ENCODE measurements around the gene GRIK4. TPM values are rescaled to one million over a fixed set of nuclear protein-coding genes. Genes with fewer than 3 reads are reported as not detected.

GRIK4 gene
- total RNA-seq, 1 donor from 2014 or later: 2.2 TPM

GRCh38 chr11:120857508-120857907 is 346.0 kb downstream of the GRIK4 start:
- no peaks in the 10 kb centered on the region for H3K27me3 ChIP-seq (ENCODE audit: insufficient read depth, low read length)
- Mint-ChIP-seq H3K27me3 (ENCODE audit: low read depth, unreplicated experiment) (peaks cover 3% of the 10 kb centered on the region), H3K4me3 (ENCODE audit: unreplicated experiment) (no peak overlapping the region), H3K9me3 (ENCODE audit: unreplicated experiment) (no peaks in the 10 kb centered on the region), H3K4me1 (ENCODE audit: low read depth, unreplicated experiment) (peaks cover 7% of the 10 kb centered on the region), H3K36me3 (ENCODE audit: low read depth, unreplicated experiment) (peaks cover 4% of the 10 kb centered on the region), H3K27ac (ENCODE audit: unreplicated experiment) (no peak overlapping the region)
- no peaks in the 10 kb centered on the region for H3K36me3 ChIP-seq (ENCODE audit: insufficient read depth, low read length)
- no peaks in the 10 kb centered on the region for H3K4me1 ChIP-seq (ENCODE audit: insufficient read depth, low read length)
- no peaks in the 10 kb centered on the region for H3K79me2 ChIP-seq (ENCODE audit: insufficient read depth, low read length)
- H3K9me3 ChIP-seq (ENCODE audit: insufficient read depth, low read depth, low read length): no peaks in the 10 kb centered on the region
- H3K27ac ChIP-seq (ENCODE audit: low read depth, low read length): no peak overlapping the region
- no peak overlapping the region for H2AFZ ChIP-seq (ENCODE audit: low read depth, low read length)
- H3K9ac ChIP-seq (ENCODE audit: low read length): no peak overlapping the region
- H3K4me3 ChIP-seq (ENCODE audit: insufficient read depth, low read depth, low read length): no peak overlapping the region
- H3K4me2 ChIP-seq (ENCODE audit: low read length): no peak overlapping the region
- FAIRE-seq: no peak
- DNase-seq (ENCODE audit: low read depth): no peak
- no peaks in the 10 kb centered on the region for H4K20me1 ChIP-seq (ENCODE audit: insufficient read depth, low read length)
- TF ChIP-seq EZH2 (IDR thresholded peaks at IDR 0.05; ENCODE audit: insufficient read depth, low read length) (no peak), CTCF (IDR thresholded peaks at IDR 0.05; ENCODE audit: insufficient read depth, low read depth, low read length) (no peak)

GRCh38 chr11:120858740-120859139 is 347.2 kb downstream of the GRIK4 start:
- Histone ChIP-seq H3K9ac (ENCODE audit: low read length) (no peak overlapping the region), H4K20me1 (ENCODE audit: insufficient read depth, low read length) (no peaks in the 10 kb centered on the region), H3K4me2 (ENCODE audit: low read length) (no peak overlapping the region), H3K4me1 (ENCODE audit: insufficient read depth, low read length) (no peaks in the 10 kb centered on the region), H3K79me2 (ENCODE audit: insufficient read depth, low read length) (no peaks in the 10 kb centered on the region), H2AFZ (ENCODE audit: low read depth, low read length) (no peak overlapping the region), H3K36me3 (ENCODE audit: insufficient read depth, low read length) (no peaks in the 10 kb centered on the region), H3K27ac (ENCODE audit: low read depth, low read length) (no peak overlapping the region), H3K9me3 (ENCODE audit: insufficient read depth, low read depth, low read length) (no peaks in the 10 kb centered on the region), H3K4me3 (ENCODE audit: insufficient read depth, low read depth, low read length) (no peak overlapping the region), H3K27me3 (ENCODE audit: insufficient read depth, low read length) (no peaks in the 10 kb centered on the region)
- peaks cover 5% of the 10 kb centered on the region for H3K36me3 Mint-ChIP-seq (ENCODE audit: low read depth, unreplicated experiment)
- FAIRE-seq: no peak
- DNase-seq (ENCODE audit: low read depth): peak; percentile 48
- no peaks in the 10 kb centered on the region for H3K9me3 Mint-ChIP-seq (ENCODE audit: unreplicated experiment)
- H3K27me3 Mint-ChIP-seq (ENCODE audit: low read depth, unreplicated experiment): peaks cover 3% of the 10 kb centered on the region
- no peak for TF ChIP-seq CTCF (IDR thresholded peaks at IDR 0.05; ENCODE audit: insufficient read depth, low read depth, low read length)
- TF ChIP-seq EZH2 (IDR thresholded peaks at IDR 0.05; ENCODE audit: insufficient read depth, low read length): no peak
- H3K4me1 Mint-ChIP-seq (ENCODE audit: low read depth, unreplicated experiment): peaks cover 7% of the 10 kb centered on the region
- H3K27ac Mint-ChIP-seq (ENCODE audit: unreplicated experiment): no peak overlapping the region
- no peak overlapping the region for H3K4me3 Mint-ChIP-seq (ENCODE audit: unreplicated experiment)

GRCh38 chr11:120859552-120860295 is 348.2 kb downstream of the GRIK4 start:
- no peak overlapping the region for H3K4me2 ChIP-seq (ENCODE audit: low read length)
- DNase-seq (ENCODE audit: low read depth) (no peak), FAIRE-seq (no peak)
- H3K9me3 ChIP-seq (ENCODE audit: insufficient read depth, low read depth, low read length): no peaks in the 10 kb centered on the region
- no peak overlapping the region for H3K27ac ChIP-seq (ENCODE audit: low read depth, low read length)
- peaks cover 7% of the 10 kb centered on the region for H3K4me1 Mint-ChIP-seq (ENCODE audit: low read depth, unreplicated experiment)
- H3K27me3 ChIP-seq (ENCODE audit: insufficient read depth, low read length): no peaks in the 10 kb centered on the region
- H4K20me1 ChIP-seq (ENCODE audit: insufficient read depth, low read length): no peaks in the 10 kb centered on the region
- no peak overlapping the region for H3K9ac ChIP-seq (ENCODE audit: low read length)
- TF ChIP-seq EZH2 (IDR thresholded peaks at IDR 0.05; ENCODE audit: insufficient read depth, low read length): no peak
- no peak for TF ChIP-seq CTCF (IDR thresholded peaks at IDR 0.05; ENCODE audit: insufficient read depth, low read depth, low read length)
- no peaks in the 10 kb centered on the region for H3K9me3 Mint-ChIP-seq (ENCODE audit: unreplicated experiment)
- H3K27me3 Mint-ChIP-seq (ENCODE audit: low read depth, unreplicated experiment): peaks cover 3% of the 10 kb centered on the region
- H3K79me2 ChIP-seq (ENCODE audit: insufficient read depth, low read length): no peaks in the 10 kb centered on the region
- no peak overlapping the region for H3K27ac Mint-ChIP-seq (ENCODE audit: unreplicated experiment)
- H3K36me3 Mint-ChIP-seq (ENCODE audit: low read depth, unreplicated experiment): peaks cover 5% of the 10 kb centered on the region
- H3K4me3 Mint-ChIP-seq (ENCODE audit: unreplicated experiment): no peak overlapping the region
- no peaks in the 10 kb centered on the region for H3K36me3 ChIP-seq (ENCODE audit: insufficient read depth, low read length)
- no peaks in the 10 kb centered on the region for H3K4me1 ChIP-seq (ENCODE audit: insufficient read depth, low read length)
- no peak overlapping the region for H2AFZ ChIP-seq (ENCODE audit: low read depth, low read length)
- no peak overlapping the region for H3K4me3 ChIP-seq (ENCODE audit: insufficient read depth, low read depth, low read length)
